HuH-7.5 (cell line): ENCODE measurements around the gene GLI3.

Source experiments
- DNase-seq: peaks from one replicate; pipeline ENCODE4 v3.0.0; 2011; ENCODE audit warnings: low spot score

GLI3 gene

DNA sequence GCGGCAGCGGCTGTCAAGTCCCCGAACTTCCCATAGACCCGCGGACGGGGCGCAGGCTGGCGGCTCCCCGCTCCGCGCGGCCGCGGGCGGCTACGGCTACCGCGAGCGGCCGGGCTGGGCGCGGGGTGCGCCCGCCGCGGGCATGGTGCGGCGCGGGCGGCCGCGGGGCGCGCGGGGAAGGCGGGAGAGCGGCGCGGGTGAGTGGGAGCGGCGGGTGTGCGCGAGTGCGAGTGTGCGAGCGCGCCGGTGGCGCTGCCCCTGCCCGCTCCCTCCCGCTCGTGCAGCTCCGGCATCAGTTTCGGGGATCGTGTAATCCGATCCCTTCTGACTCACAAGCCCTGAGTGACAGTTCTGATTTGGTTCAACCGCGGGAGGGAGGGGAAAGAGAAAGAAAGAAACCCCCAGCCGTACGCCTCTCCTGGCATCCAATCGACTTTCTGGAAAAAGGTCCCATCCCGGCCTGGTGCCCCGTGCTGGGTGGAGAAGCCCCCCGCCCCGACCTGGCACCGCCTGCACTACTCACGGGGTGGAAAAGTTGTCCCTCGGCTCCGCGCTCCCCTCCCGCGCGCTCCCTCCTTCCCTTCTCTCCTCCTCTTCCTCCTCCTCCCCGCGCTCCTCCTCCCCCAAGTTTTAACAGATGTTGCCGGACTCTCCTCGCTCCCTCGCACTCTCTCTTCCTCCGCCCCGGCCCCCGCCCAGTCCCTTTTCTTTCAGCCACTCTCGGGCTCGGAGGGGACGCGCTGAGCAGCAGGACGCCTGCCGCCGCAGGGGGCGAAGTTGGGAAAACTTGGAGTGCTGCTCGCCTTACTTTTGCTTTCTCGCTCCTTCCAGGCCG lies at the start of gene GLI3:
TSS of gene GLI3 (minus strand) at position 234 of the 835 bp plus-strand sequence. CDS start 13,956 bp downstream, outside the sequence.
- peak; percentile 75 for DNase-seq

GRCh38 chr7:42285383-42285824 lies 48.4 kb upstream of the GLI3 start:
- DNase-seq: no peak

- DNase-seq: no peak
Observed at GRCh38 chr7:42283553-42283952, 46.5 kb upstream of the GLI3 start.

DNA sequence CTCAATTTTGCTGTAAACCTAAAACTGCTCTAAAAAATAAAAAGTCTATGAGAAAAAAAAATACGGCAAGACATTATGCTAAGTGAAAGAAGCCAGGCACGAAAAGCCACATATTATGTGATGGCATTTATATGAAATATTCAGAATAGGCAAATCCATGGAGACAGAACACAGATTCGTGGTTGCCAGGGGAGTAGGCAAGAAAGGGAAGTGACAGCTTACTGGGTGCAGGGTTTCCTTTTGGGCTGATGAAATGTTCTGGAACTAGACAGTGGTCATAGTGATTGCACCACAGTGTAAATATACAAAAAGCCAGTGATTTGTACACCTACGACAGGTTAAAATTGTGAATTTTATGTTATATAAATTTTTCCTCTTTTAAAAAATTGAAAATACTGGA lies 41.3 kb upstream of the GLI3 start:
- DNase-seq: no peak

GRCh38 chr7:42274053-42274452 lies 37.0 kb upstream of the GLI3 start:
- DNase-seq: no peak

GRCh38 chr7:42272793-42273665 lies 36.0 kb upstream of the GLI3 start:
- no peak for DNase-seq

DNA sequence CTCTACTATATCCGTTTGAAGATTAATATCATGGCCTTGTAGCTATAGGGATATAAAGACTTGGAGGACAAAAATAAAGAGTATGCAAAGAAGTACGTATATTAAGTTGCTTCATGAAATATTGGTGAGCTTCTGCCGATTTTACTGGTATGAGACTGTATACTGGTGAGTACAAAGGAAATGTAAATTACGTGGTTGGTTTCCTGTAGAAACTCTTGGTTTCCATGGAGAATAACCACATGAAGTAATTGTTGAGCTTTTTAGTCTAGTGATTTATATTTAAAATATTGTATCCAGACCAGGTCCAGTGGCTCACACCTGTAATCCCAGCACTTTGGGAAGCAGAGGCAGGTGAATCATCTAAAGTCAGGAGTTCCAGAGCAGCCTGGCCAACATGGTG lies 32.2 kb upstream of the GLI3 start:
- DNase-seq: no peak

GRCh38 chr7:42264702-42265101 lies 27.7 kb upstream of the GLI3 start:
- no peak for DNase-seq

GRCh38 chr7:42263971-42264370 lies 27.0 kb upstream of the GLI3 start:
- no peak for DNase-seq

DNA sequence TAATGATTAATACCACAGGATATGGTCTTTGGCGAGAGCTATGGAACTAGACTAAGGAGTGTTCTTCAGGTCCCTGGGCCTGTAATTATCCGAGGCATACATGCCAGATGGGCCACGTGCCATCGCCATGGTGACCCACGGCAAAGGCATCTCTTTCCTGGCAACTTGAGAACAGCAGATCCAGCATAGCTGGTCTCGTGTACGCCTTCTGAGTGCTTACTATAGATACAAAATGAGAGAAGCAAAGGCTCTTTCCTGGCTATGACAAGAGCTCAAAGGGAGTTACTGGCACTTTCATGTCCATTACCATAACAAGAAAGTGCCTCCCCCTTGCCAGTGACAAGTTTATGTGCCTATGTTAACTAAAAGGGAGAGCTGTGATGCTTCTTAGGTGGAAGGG lies 26.0 kb upstream of the GLI3 start:
- no peak for DNase-seq

DNA sequence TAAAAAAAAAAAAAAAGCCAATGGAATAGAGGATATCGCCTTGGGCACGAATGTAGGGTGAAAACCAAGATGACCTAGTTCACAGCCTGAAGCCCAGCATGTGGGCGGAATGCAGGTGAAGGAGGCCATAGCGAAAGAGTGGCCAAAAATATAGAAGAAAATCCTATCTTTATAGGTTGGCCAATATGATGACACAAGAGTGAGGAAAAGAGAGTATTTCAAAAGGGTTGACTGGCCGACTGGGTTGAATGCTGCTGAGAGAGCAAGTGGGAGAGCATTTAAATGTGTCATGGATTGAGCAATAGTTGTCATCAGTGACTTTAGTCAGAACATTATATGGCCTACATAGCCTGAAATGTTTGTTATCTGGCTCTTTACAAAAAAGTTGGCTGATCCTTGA lies 17.2 kb upstream of the GLI3 start:
- no peak for DNase-seq

GRCh38 chr7:42253316-42253715 lies 16.3 kb upstream of the GLI3 start:
- no peak for DNase-seq

DNA sequence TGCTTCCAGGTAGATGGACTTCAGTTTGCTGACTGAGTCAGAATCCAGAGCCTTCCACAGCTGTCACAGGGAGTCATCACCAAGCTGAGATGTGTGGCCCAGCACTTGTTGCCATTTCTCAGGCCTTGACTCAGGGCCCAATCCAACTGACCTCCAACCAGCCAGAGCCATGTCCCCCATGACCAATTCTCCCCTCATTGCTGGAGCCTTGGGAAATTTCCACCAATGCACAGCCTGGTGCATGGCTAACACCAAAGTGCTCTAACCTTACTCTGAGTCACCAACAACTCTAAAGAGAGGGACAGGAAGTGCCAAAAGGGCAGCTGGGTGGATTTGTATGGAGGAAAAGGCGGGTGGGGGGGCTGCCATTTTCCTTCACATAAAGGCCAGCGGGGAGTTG lies 13.4 kb upstream of the GLI3 start:
- DNase-seq: no peak

DNA sequence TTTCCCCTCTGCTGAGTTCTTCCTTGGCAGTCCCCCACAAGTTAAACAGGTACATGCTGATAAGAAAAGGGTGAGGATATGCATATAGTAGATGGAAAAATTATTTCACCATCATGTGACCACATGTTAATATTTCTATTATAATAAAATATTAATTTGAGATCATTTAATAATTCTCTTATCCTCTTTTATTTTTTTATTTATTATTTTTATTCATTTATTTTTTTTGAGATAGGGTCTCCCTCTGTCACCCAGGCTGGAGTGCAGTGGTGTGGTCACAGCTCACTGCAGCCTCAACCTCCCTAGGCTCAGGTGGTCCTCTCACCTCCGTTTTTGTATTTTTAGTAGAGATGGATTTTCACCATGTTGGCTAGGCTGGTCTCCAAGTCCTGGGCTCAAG lies 11.6 kb upstream of the GLI3 start:
- DNase-seq: no peak

- DNase-seq: no peak
Observed at GRCh38 chr7:42247301-42247700, 10.3 kb upstream of the GLI3 start.

DNA sequence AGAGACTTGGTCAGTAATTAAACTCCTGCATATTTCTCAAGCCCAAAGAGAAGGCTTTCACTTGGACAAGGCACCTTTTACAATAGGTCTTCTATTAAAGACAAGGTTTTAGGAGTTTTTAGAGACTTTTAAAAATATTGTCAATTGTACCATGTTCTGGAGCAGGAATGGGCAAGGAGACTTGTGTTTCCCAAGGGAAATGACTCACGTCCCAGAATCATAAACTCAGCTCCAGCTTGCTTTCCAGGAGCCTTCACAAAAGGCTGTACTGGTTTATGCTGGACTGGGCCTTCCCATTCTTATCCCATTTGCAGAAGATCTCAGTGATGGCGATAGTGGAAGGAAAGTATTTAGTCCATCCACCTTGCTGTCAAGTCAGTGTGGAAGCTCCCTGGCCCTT lies 7.8 kb upstream of the GLI3 start:
- no peak for DNase-seq

- DNase-seq: no peak
Observed at GRCh38 chr7:42242381-42242780, 5.4 kb upstream of the GLI3 start.

DNA sequence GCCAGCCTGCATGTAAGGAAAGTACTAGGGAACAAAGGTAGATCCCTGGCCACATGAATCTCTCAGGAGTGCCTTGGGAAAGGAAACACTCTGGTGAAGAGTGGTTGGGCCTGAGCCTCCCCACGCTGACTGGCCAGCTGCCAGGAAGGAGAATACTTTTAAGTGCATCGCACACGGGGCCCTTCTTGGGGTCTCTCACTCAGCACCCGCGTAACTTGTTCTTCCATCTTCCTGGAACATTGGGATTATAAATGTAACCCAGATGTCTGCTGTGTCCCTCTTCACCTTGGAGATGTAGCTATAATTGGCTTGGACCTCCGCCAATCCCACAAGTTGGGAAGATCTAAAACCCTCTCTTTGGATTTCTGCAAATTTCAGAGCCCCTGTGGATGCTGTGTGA lies 4.4 kb upstream of the GLI3 start:
- DNase-seq: no peak

GRCh38 chr7:42240416-42240815 lies 3.4 kb upstream of the GLI3 start:
- no peak for DNase-seq

DNA sequence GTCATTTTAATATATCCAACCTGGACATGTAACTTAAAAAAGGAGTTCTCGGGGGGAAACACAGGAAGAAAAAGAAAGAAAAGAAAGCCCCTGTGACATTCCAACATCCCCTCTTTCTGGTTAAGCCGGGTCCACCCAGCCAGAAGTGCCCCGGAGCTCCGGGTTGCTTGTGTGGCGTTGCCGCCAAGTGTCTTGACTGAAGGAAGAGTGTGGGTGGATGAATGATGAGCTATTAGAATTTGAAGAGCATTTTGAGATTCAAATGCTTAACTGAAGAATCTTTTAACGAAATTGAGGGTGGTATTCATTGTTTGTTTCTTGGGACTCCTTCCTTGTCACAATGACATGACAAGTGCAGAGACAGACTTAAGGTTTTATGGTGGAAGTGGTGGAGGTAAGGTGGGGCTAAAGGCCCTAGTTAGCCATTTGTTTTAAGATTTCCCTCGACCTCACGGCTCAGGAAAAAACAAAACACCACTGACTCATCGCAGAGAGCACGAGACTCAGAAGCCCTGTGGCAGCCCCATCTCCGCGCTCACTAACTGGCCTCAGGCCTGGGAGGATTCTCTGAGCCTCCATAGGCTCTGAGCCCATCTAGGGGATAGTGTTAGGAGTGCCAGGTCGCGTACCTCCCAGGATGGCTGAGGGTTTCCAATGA lies 1.8 kb upstream of the GLI3 start:
- no peak for DNase-seq

GRCh38 chr7:42237811-42238541 lies 967 bp upstream of the GLI3 start:
- no peak for DNase-seq
